Keratinocyte (primary cell): ENCODE results near the gene SLC39A11. TPM values are rescaled to one million over a fixed set of nuclear protein-coding genes. Genes with fewer than 3 reads are reported as not detected.
"Not testable (repeated sequence)": the region's sequence is repeated elsewhere in the genome, so short reads cannot be mapped to it uniquely, and the experiment has no call there.

ENCODE experiments used
- DNase-seq: peaks from one replicate; pipeline ENCODE4 v3.0.0-alpha.2; 2011; ENCODE audit warnings: low read depth, missing footprints, low spot score
- FAIRE-seq: peaks from 2 replicates; lab custom pipeline; 2011; peaks lifted over from hg19 to GRCh38; lab: Jason Lieb, UNC
- H2AFZ ChIP-seq: 2 replicates; pipeline ENCODE4 v1.6.0; 2012; ENCODE audit warnings: low read length, control low read depth, inconsistent platforms; ENCODE audit not compliant: control insufficient read depth
- H3K27ac ChIP-seq: 2 replicates; pipeline ENCODE4 v1.5.1; 2011; ENCODE audit warnings: low read length; ENCODE audit not compliant: control insufficient read depth, insufficient read depth
- H3K27me3 ChIP-seq: 3 replicates; pipeline ENCODE4 v1.6.0; 2011; ENCODE audit warnings: low read length; ENCODE audit not compliant: control insufficient read depth, insufficient read depth; ENCODE audit errors: extremely low read depth
- H3K36me3 ChIP-seq, 2 experiments: 2 replicates in 1 of 2; 3 replicates in 1 of 2; pipeline ENCODE4 v1.5.1; 2011; ENCODE audit warnings: low read length in 2 of 2, mild to moderate bottlenecking in 1 of 2; ENCODE audit not compliant: control insufficient read depth in 2 of 2, insufficient read depth in 2 of 2; ENCODE audit errors: extremely low read depth in 1 of 2
- H3K4me1 ChIP-seq: 3 replicates; pipeline ENCODE4 v1.5.1; 2011; ENCODE audit warnings: low read length; ENCODE audit not compliant: control insufficient read depth, insufficient read depth; ENCODE audit errors: extremely low read depth
- H3K4me2 ChIP-seq: 3 replicates; pipeline ENCODE4 v1.6.0; 2011; ENCODE audit warnings: low read depth, low read length; ENCODE audit not compliant: control insufficient read depth, insufficient read depth; ENCODE audit errors: extremely low read depth
- H3K4me3 ChIP-seq, 3 experiments: fragments of 200-600 bp in 1 of 3; sonication (generic) in 1 of 3; 2 replicates in 2 of 3; 3 replicates in 1 of 3; pipeline ENCODE4 v1.5.1; 2011 to 2016; ENCODE audit warnings: low read length in 3 of 3, mild to moderate bottlenecking in 3 of 3, control low read depth in 2 of 3, inconsistent platforms in 1 of 3, low read depth in 1 of 3, mixed read lengths in 1 of 3, mixed run types in 1 of 3, moderate library complexity in 1 of 3; ENCODE audit not compliant: control insufficient read depth in 2 of 3, insufficient read depth in 2 of 3; ENCODE audit errors: extremely low read depth in 1 of 3
- H3K79me2 ChIP-seq: 2 replicates; pipeline ENCODE4 v1.6.0; 2012; ENCODE audit warnings: low read length; ENCODE audit not compliant: control insufficient read depth, insufficient read depth
- H3K9ac ChIP-seq: 3 replicates; pipeline ENCODE4 v1.6.0; 2011; ENCODE audit warnings: low read length; ENCODE audit not compliant: control insufficient read depth, insufficient read depth; ENCODE audit errors: extremely low read depth
- H3K9me1 ChIP-seq: 3 replicates; pipeline ENCODE4 v1.6.0; 2011; ENCODE audit warnings: low read length; ENCODE audit not compliant: control insufficient read depth, insufficient read depth; ENCODE audit errors: extremely low read depth
- H3K9me3 ChIP-seq: 2 replicates; pipeline ENCODE4 v1.5.1; 2012; ENCODE audit warnings: low read depth, low read length; ENCODE audit not compliant: control insufficient read depth
- H4K20me1 ChIP-seq: 3 replicates; pipeline ENCODE4 v1.6.0; 2011; ENCODE audit warnings: low read length; ENCODE audit not compliant: control insufficient read depth, insufficient read depth; ENCODE audit errors: extremely low read depth
- EZH2 ChIP-seq: IDR thresholded peaks from one replicate; pipeline ENCODE4 v1.6.1; 2012; ENCODE audit warnings: inconsistent platforms, mild to moderate bottlenecking, low read length, moderate library complexity
- dilution Hi-C: fragments of 300-500 bp; cut with MboI; formaldehyde crosslinking; loops from one replicate; pipeline ENCODE4 v1.7.0; 2020; ENCODE audit warnings: low sequenced_read_pairs; ENCODE audit not compliant: extremely low pct_ligation_motif_present
- polyA plus RNA-seq, 5 experiments: library from polyadenylated mRNA; depleted of rRNA in 3 of 5; stranded (reverse) in 3 of 5; stranded (forward) in 1 of 5; unstranded in 1 of 5; fragments of >200 nt; gene quantifications; 1 replicate in 1 of 5; 2 replicates in 3 of 5; 3 replicates in 1 of 5; pipeline versions ENCODE4 v1.2.1 to v1.2.3, GENCODE V29; 2011 to 2012; ENCODE audit warnings: missing spikeins in 2 of 5, low read depth in 1 of 5, low replicate concordance in 1 of 5
- TF ChIP-seq, protein P1 (sequence below), 3 experiments: IDR thresholded peaks in 1 of 3; conservative IDR thresholded peaks in 1 of 3; optimal IDR thresholded peaks in 1 of 3; 2 replicates in 2 of 3; 3 replicates in 1 of 3; pipeline versions ENCODE3 to v1.5.1; 2011; ENCODE audit warnings: low read length in 3 of 3, mild to moderate bottlenecking in 3 of 3, moderate library complexity in 2 of 3, control low read depth in 1 of 3, inconsistent platforms in 1 of 3; ENCODE audit not compliant: insufficient read depth in 2 of 3; ENCODE audit errors: extremely low read depth in 1 of 3

The SLC39A11 gene
- polyA plus RNA-seq, 1 donor (not counting 4 experiments of a cell fraction or from before 2014, with no cell fraction given): 11.5 TPM

DNA sequence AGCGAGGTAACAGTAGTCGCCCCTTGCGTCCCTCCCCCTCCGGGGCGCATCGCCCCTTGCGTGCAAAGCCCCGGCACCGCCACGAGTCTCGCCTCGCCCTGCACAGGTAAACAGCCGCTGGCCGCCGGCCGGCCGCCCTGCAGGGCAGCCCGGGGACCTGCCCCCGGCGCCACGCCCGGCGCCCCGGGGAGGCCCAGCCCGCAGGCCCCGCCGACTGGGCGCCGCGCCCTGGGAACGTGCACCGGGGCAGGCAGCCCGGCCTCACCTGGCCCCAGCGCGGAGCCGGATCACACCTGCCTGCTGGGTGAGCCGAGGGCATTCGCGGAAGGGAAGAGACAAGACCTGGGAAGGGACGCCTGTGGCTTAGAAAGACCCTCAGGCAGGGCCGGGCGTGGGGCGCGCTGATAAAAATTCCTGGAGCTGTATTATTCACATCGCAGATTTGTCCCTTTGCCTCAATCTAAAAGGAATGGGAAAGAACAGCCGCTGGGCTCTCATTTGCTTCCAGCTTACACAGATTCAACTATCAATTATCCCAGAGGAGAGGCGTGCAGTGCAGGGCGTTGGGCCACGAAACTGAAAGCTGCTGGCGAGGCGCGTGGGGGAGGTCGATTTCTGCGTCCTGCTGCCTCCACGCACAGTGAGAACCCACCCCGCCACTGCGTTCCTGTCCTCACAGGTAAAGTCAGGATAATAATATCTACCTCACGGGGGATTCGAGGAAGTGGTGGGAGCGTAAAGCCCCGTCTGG is 451.9 kb downstream of the SLC39A11 start:
- H3K4me1 ChIP-seq: peaks cover 12% of the 10 kb centered on the region
- peak overlapping the region; percentile 55 for H2AFZ ChIP-seq
- H3K9me3 ChIP-seq: no peaks in the 10 kb centered on the region
- no peaks in the 10 kb centered on the region for H3K27me3 ChIP-seq
- peak overlapping the region; percentile 75 for H3K4me2 ChIP-seq
- DNase-seq: no peak
- H3K79me2 ChIP-seq: no peaks in the 10 kb centered on the region
- no peak for TF ChIP-seq EZH2
- TF ChIP-seq, protein P1, sequence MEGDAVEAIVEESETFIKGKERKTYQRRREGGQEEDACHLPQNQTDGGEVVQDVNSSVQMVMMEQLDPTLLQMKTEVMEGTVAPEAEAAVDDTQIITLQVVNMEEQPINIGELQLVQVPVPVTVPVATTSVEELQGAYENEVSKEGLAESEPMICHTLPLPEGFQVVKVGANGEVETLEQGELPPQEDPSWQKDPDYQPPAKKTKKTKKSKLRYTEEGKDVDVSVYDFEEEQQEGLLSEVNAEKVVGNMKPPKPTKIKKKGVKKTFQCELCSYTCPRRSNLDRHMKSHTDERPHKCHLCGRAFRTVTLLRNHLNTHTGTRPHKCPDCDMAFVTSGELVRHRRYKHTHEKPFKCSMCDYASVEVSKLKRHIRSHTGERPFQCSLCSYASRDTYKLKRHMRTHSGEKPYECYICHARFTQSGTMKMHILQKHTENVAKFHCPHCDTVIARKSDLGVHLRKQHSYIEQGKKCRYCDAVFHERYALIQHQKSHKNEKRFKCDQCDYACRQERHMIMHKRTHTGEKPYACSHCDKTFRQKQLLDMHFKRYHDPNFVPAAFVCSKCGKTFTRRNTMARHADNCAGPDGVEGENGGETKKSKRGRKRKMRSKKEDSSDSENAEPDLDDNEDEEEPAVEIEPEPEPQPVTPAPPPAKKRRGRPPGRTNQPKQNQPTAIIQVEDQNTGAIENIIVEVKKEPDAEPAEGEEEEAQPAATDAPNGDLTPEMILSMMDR (optimal IDR thresholded peaks at IDR 0.05 in 1 of 3, IDR thresholded peaks at IDR 0.05 in 1 of 3, conservative IDR thresholded peaks at IDR 0.05 in 1 of 3; ENCODE audit: extremely low read depth in 1 of 3, insufficient read depth in 2 of 3, low read length in 3 of 3): no peak
- no peak overlapping the region for H3K27ac ChIP-seq
- H3K36me3 ChIP-seq: no peaks in the 10 kb centered on the region
- dilution Hi-C loops: no loop called here
- FAIRE-seq: no peak
- H3K4me3 ChIP-seq: peak overlapping the region in 2 of 3 experiments; percentile 51 to 60
- H4K20me1 ChIP-seq: no peaks in the 10 kb centered on the region
- H3K9ac ChIP-seq: peak overlapping the region; percentile 47
- H3K9me1 ChIP-seq: no peaks in the 10 kb centered on the region

DNA sequence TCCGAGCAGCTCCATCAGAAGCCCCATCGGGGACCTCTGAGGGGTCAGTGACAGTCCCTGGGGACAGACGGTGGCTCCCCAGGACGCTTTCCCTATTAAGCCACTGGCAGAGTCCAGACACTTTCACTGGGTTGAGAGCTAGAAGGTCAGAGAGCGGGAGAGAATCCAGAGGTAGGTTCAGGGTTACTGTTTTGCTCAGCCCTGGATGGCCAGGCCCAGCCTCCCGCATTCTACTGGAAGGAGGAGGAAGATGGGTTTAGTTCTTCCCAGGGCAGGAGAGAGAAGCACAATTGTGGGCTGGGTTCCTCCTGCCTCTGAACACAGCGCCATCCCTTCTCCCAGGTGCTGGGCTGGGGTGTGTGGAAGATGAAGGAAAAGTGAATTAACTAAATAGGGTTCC is 452.8 kb downstream of the SLC39A11 start:
- H3K9me1 ChIP-seq: no peaks in the 10 kb centered on the region
- H3K4me3 ChIP-seq: no peak overlapping the region
- H3K9ac ChIP-seq: no peak overlapping the region
- H4K20me1 ChIP-seq: no peaks in the 10 kb centered on the region
- peaks cover 20% of the 10 kb centered on the region for H3K4me1 ChIP-seq
- no peak overlapping the region for H3K4me2 ChIP-seq
- H3K27ac ChIP-seq: no peak overlapping the region
- dilution Hi-C loops: no loop called here
- DNase-seq (no peak), FAIRE-seq (no peak)
- no peak for TF ChIP-seq EZH2
- TF ChIP-seq, protein P1 (optimal IDR thresholded peaks at IDR 0.05 in 1 of 3, IDR thresholded peaks at IDR 0.05 in 1 of 3, conservative IDR thresholded peaks at IDR 0.05 in 1 of 3; ENCODE audit: extremely low read depth in 1 of 3, insufficient read depth in 2 of 3, low read length in 3 of 3): no peak
- H3K79me2 ChIP-seq: no peaks in the 10 kb centered on the region
- H3K27me3 ChIP-seq: no peaks in the 10 kb centered on the region
- H3K36me3 ChIP-seq: no peaks in the 10 kb centered on the region
- no peak overlapping the region for H2AFZ ChIP-seq
- H3K9me3 ChIP-seq: no peaks in the 10 kb centered on the region

DNA sequence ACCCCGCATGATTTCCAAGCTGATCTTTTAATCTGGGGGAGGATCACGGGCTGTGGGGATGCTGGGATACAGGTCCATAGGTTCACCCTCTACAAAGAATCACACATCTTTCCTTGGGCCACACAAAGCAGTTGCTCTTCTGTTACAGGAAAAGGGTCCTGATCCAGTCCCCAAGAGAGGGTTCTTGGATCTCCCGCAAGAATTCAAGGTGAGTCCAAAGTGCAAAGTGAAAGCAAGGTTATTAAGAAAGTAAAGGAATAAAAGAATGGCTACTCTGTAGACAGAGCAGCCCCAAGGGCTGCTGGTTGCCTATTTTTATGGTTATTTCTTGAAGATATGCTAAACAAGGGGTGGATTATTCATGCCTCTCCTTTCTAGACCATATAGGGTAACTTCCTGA is 453.6 kb downstream of the SLC39A11 start:
- H3K27me3 ChIP-seq, H3K9ac ChIP-seq, H3K9me1 ChIP-seq, H3K4me2 ChIP-seq, dilution Hi-C loops, H3K79me2 ChIP-seq, H3K4me3 ChIP-seq, FAIRE-seq, DNase-seq, H3K36me3 ChIP-seq, H3K27ac ChIP-seq, H4K20me1 ChIP-seq, H3K9me3 ChIP-seq, H2AFZ ChIP-seq: not testable (repeated sequence)
- H3K4me1 ChIP-seq: peaks cover 23% of the 10 kb centered on the region
